Muscle layer of duodenum (tissue), 2 donors: ENCODE results near the gene GHDC.
"Not testable (repeated sequence)": the region's sequence is repeated elsewhere in the genome, so short reads cannot be mapped to it uniquely, and the experiment has no call there.

ENCODE experiments used
- H3K27ac ChIP-seq: one replicate; pipeline ENCODE4 v1.7.0; 2013; ENCODE audit warnings: mild to moderate bottlenecking, low read length
- H3K27me3 ChIP-seq: one replicate; pipeline ENCODE4 v1.7.0; 2013; ENCODE audit warnings: low read depth, mild to moderate bottlenecking, control low read depth, low read length
- H3K36me3 ChIP-seq, 2 donors: one replicate each; pipeline ENCODE4 v1.7.0; 2013; ENCODE audit warnings: low read length in 2 of 2, control low read depth in 1 of 2, mild to moderate bottlenecking in 1 of 2; ENCODE audit not compliant: insufficient read depth in 2 of 2, control insufficient read depth in 1 of 2
- H3K4me1 ChIP-seq, 2 donors: one replicate each; pipeline ENCODE4 v1.7.0; 2013; ENCODE audit warnings: low read length in 2 of 2, mild to moderate bottlenecking in 2 of 2, control low read depth in 1 of 2, moderate library complexity in 1 of 2; ENCODE audit not compliant: insufficient read depth in 2 of 2, control insufficient read depth in 1 of 2
- H3K4me3 ChIP-seq, 2 donors: one replicate each; pipeline ENCODE4 v1.7.0; 2013; ENCODE audit warnings: low read length in 2 of 2, low read depth in 1 of 2, mild to moderate bottlenecking in 1 of 2
- H3K9me3 ChIP-seq, 2 donors: one replicate each; pipeline ENCODE4 v1.7.0; 2013; ENCODE audit warnings: low read length in 2 of 2, control low read depth in 1 of 2, mild to moderate bottlenecking in 1 of 2; ENCODE audit not compliant: control insufficient read depth in 1 of 2
- donor health status: healthy.

GHDC gene

GRCh38 chr17:42165751-42166150, 28.5 kb downstream of the GHDC start:
- no peaks in the 10 kb centered on the region for H3K36me3 ChIP-seq
- no peaks in the 10 kb centered on the region for H3K9me3 ChIP-seq

GRCh38 chr17:42163696-42164407, 30.4 kb downstream of the GHDC start:
- H3K9me3 ChIP-seq: no peaks in the 10 kb centered on the region
- H3K4me1 ChIP-seq: no peaks in the 10 kb centered on the region
- no peaks in the 10 kb centered on the region for H3K36me3 ChIP-seq
- H3K27me3 ChIP-seq: no peaks in the 10 kb centered on the region
- H3K4me3 ChIP-seq: no peak overlapping the region
- no peak overlapping the region for H3K27ac ChIP-seq

More at GRCh38 chr17:42165751-42166150, 28.5 kb downstream of the GHDC start:
- Histone ChIP-seq H3K27ac (no peak overlapping the region), H3K27me3 (no peaks in the 10 kb centered on the region), H3K4me1 (no peaks in the 10 kb centered on the region), H3K4me3 (no peak overlapping the region)

- no peaks in the 10 kb centered on the region for H3K9me3 ChIP-seq
- H3K4me1 ChIP-seq: no peaks in the 10 kb centered on the region
- H3K36me3 ChIP-seq: no peaks in the 10 kb centered on the region
- no peak overlapping the region for H3K4me3 ChIP-seq
- no peaks in the 10 kb centered on the region for H3K27me3 ChIP-seq
- H3K27ac ChIP-seq: no peak overlapping the region
These were observed 31.2 kb downstream of the GHDC start for GRCh38 chr17:42163113-42163512.

- Histone ChIP-seq H3K4me1 (no peaks in the 10 kb centered on the region), H3K27me3 (no peaks in the 10 kb centered on the region), H3K9me3 (no peaks in the 10 kb centered on the region), H3K27ac (no peak overlapping the region), H3K36me3 (no peaks in the 10 kb centered on the region), H3K4me3 (no peak overlapping the region)
These were observed 33.8 kb downstream of the GHDC start for GRCh38 chr17:42160531-42160910.

GRCh38 chr17:42159796-42160530, 34.3 kb downstream of the GHDC start:
- Histone ChIP-seq H3K4me3 (no peak overlapping the region), H3K27ac (no peak overlapping the region), H3K4me1 (no peaks in the 10 kb centered on the region), H3K36me3 (no peaks in the 10 kb centered on the region), H3K9me3 (no peaks in the 10 kb centered on the region), H3K27me3 (no peaks in the 10 kb centered on the region)

GRCh38 chr17:42155614-42156045, 38.7 kb downstream of the GHDC start:
- H3K27me3 ChIP-seq: no peaks in the 10 kb centered on the region
- H3K4me1 ChIP-seq: peaks cover 10 to 22% of the 10 kb centered on the region in 2 donors
- peak overlapping the region; percentile 55 to 99 for H3K4me3 ChIP-seq
- H3K27ac ChIP-seq: no peak overlapping the region
- H3K36me3 ChIP-seq: peaks cover 0 to 3% of the 10 kb centered on the region in 2 donors
- no peaks in the 10 kb centered on the region for H3K9me3 ChIP-seq

GRCh38 chr17:42153919-42154742, 40.2 kb downstream of the GHDC start:
- Histone ChIP-seq H3K36me3 (peaks cover 0 to 3% of the 10 kb centered on the region in 2 donors), H3K4me1 (peaks cover 10 to 25% of the 10 kb centered on the region in 2 donors), H3K9me3 (no peaks in the 10 kb centered on the region), H3K27ac (peak overlapping the region; percentile 94), H3K27me3 (no peaks in the 10 kb centered on the region), H3K4me3 (peak overlapping the region; percentile 99 to 100)

- H3K36me3 ChIP-seq: peaks cover 0 to 15% of the 10 kb centered on the region in 2 donors
- peaks cover 0 to 12% of the 10 kb centered on the region in 2 donors for H3K4me1 ChIP-seq
- no peaks in the 10 kb centered on the region for H3K27me3 ChIP-seq
- no peak overlapping the region for H3K27ac ChIP-seq
- H3K4me3 ChIP-seq: no peak overlapping the region
- no peaks in the 10 kb centered on the region for H3K9me3 ChIP-seq
These were observed 47.2 kb downstream of the GHDC start for GRCh38 chr17:42146911-42147607.

GRCh38 chr17:42143138-42143537, 51.2 kb downstream of the GHDC start:
- H3K36me3 ChIP-seq: peaks cover 5 to 11% of the 10 kb centered on the region in 2 donors
- H3K27me3 ChIP-seq, H3K9me3 ChIP-seq, H3K27ac ChIP-seq, H3K4me3 ChIP-seq: not testable (repeated sequence)
- peaks cover 11 to 23% of the 10 kb centered on the region in 2 donors for H3K4me1 ChIP-seq

GRCh38 chr17:42142371-42142896, 51.9 kb downstream of the GHDC start:
- Histone ChIP-seq H3K27me3 (no peaks in the 10 kb centered on the region), H3K27ac (no peak overlapping the region), H3K9me3 (no peaks in the 10 kb centered on the region), H3K4me3 (no peak overlapping the region), H3K36me3 (peaks cover 5 to 11% of the 10 kb centered on the region in 2 donors), H3K4me1 (peaks cover 14 to 27% of the 10 kb centered on the region in 2 donors)
